ENCODE measurements around the gene MBNL2. TPM values are rescaled to one million over a fixed set of nuclear protein-coding genes. Genes with fewer than 3 reads are reported as not detected.
A peak's percentile ranks its signal among the peaks of the same experiment; 100 is the strongest.

MBNL2 gene
- total RNA-seq, 1 donor, result 69.8 TPM

- peak overlapping the region; percentile 33 for H2AFZ ChIP-seq (ENCODE audit: low read length)
Observed at GRCh38 chr13:97223711-97224541, 1.8 kb downstream of the MBNL2 start.

GRCh38 chr13:97224544-97225300 is 2.6 kb downstream of the MBNL2 start:
- Histone ChIP-seq H2AFZ (ENCODE audit: low read length) (no peak overlapping the region), H3K27me3 (ENCODE audit: insufficient read depth, low read length) (no peaks in the 10 kb centered on the region), H3K4me3 (ENCODE audit: insufficient read depth, low read length) (peak overlapping the region; percentile 82), H3K79me2 (ENCODE audit: insufficient read depth, low read length) (peaks cover 56% of the 10 kb centered on the region), H3K27ac (ENCODE audit: low read depth, low read length) (peak overlapping the region; percentile 84), H3K4me2 (ENCODE audit: insufficient read depth, low read length) (peak overlapping the region; percentile 92), H3K9me3 (ENCODE audit: low read depth, low read length) (no peaks in the 10 kb centered on the region), H3K36me3 (ENCODE audit: insufficient read depth, low read length) (no peaks in the 10 kb centered on the region), H4K20me1 (ENCODE audit: insufficient read depth, low read length) (peaks cover 8% of the 10 kb centered on the region), H3K4me1 (ENCODE audit: insufficient read depth, low read length) (peaks cover 38% of the 10 kb centered on the region)
- no peak for TF ChIP-seq CTCF (IDR thresholded peaks at IDR 0.05; ENCODE audit: extremely low read depth, low read depth, low read length)
- DNase-seq (ENCODE audit: insufficient read length, low spot score, missing footprints), result no peak

More at GRCh38 chr13:97223711-97224541, 1.8 kb downstream of the MBNL2 start:
- TF ChIP-seq CTCF (IDR thresholded peaks at IDR 0.05; ENCODE audit: extremely low read depth, low read depth, low read length), result no peak
- DNase-seq (ENCODE audit: insufficient read length, low spot score, missing footprints), result peak; percentile 85
- H4K20me1 ChIP-seq (ENCODE audit: insufficient read depth, low read length), result peaks cover 6% of the 10 kb centered on the region
- H3K79me2 ChIP-seq (ENCODE audit: insufficient read depth, low read length), result peaks cover 54% of the 10 kb centered on the region
- peak overlapping the region; percentile 82 for H3K4me3 ChIP-seq (ENCODE audit: insufficient read depth, low read length)
- no peaks in the 10 kb centered on the region for H3K27me3 ChIP-seq (ENCODE audit: insufficient read depth, low read length)
- peaks cover 30% of the 10 kb centered on the region for H3K4me1 ChIP-seq (ENCODE audit: insufficient read depth, low read length)
- H3K9me3 ChIP-seq (ENCODE audit: low read depth, low read length), result no peaks in the 10 kb centered on the region
- H3K36me3 ChIP-seq (ENCODE audit: insufficient read depth, low read length), result no peaks in the 10 kb centered on the region
- peak overlapping the region; percentile 84 for H3K27ac ChIP-seq (ENCODE audit: low read depth, low read length)
- H3K4me2 ChIP-seq (ENCODE audit: insufficient read depth, low read length), result peak overlapping the region; percentile 92

- Histone ChIP-seq H3K9me3 (ENCODE audit: low read depth, low read length) (no peaks in the 10 kb centered on the region), H3K4me3 (ENCODE audit: insufficient read depth, low read length) (peak overlapping the region; percentile 82), H2AFZ (ENCODE audit: low read length) (no peak overlapping the region), H3K36me3 (ENCODE audit: insufficient read depth, low read length) (no peaks in the 10 kb centered on the region), H3K27me3 (ENCODE audit: insufficient read depth, low read length) (no peaks in the 10 kb centered on the region), H3K4me2 (ENCODE audit: insufficient read depth, low read length) (peak overlapping the region; percentile 92), H4K20me1 (ENCODE audit: insufficient read depth, low read length) (peaks cover 14% of the 10 kb centered on the region), H3K27ac (ENCODE audit: low read depth, low read length) (peak overlapping the region; percentile 84), H3K79me2 (ENCODE audit: insufficient read depth, low read length) (peaks cover 64% of the 10 kb centered on the region), H3K4me1 (ENCODE audit: insufficient read depth, low read length) (peaks cover 38% of the 10 kb centered on the region)
- no peak for TF ChIP-seq CTCF (IDR thresholded peaks at IDR 0.05; ENCODE audit: extremely low read depth, low read depth, low read length)
- DNase-seq (ENCODE audit: insufficient read length, low spot score, missing footprints), result no peak
Observed at GRCh38 chr13:97225533-97225932, 3.4 kb downstream of the MBNL2 start.

- no peak overlapping the region for H3K4me3 ChIP-seq (ENCODE audit: insufficient read depth, low read length)
- H3K79me2 ChIP-seq (ENCODE audit: insufficient read depth, low read length), result peaks cover 69% of the 10 kb centered on the region
- H3K36me3 ChIP-seq (ENCODE audit: insufficient read depth, low read length), result no peaks in the 10 kb centered on the region
- no peaks in the 10 kb centered on the region for H3K27me3 ChIP-seq (ENCODE audit: insufficient read depth, low read length)
- H3K4me1 ChIP-seq (ENCODE audit: insufficient read depth, low read length), result peaks cover 42% of the 10 kb centered on the region
- TF ChIP-seq CTCF (IDR thresholded peaks at IDR 0.05; ENCODE audit: extremely low read depth, low read depth, low read length), result no peak
- H3K9me3 ChIP-seq (ENCODE audit: low read depth, low read length), result no peaks in the 10 kb centered on the region
- no peak for DNase-seq (ENCODE audit: insufficient read length, low spot score, missing footprints)
- peak overlapping the region; percentile 92 for H3K4me2 ChIP-seq (ENCODE audit: insufficient read depth, low read length)
- H3K27ac ChIP-seq (ENCODE audit: low read depth, low read length), result peak overlapping the region; percentile 2
- peaks cover 16% of the 10 kb centered on the region for H4K20me1 ChIP-seq (ENCODE audit: insufficient read depth, low read length)
- no peak overlapping the region for H2AFZ ChIP-seq (ENCODE audit: low read length)
Observed at GRCh38 chr13:97226013-97226412, 3.9 kb downstream of the MBNL2 start.

All from osteoblast (primary cell).